H9 (cell line): ENCODE measurements around the gene RPGRIP1L. TPM values are rescaled to one million over a fixed set of nuclear protein-coding genes. Genes with fewer than 3 reads are reported as not detected.

Experiments
- DNase-seq: peaks from one replicate; pipeline ENCODE4 v3.0.0-alpha.2; 2017
- H2AFZ ChIP-seq: one replicate; pipeline ENCODE4 v1.6.1; 2013; ENCODE audit warnings: mild to moderate bottlenecking, low read length, control low read depth, moderate library complexity
- H2AK5ac ChIP-seq: 2 replicates; pipeline ENCODE4 v1.6.1; 2013; ENCODE audit warnings: low read length, control low read depth, mixed read lengths; ENCODE audit not compliant: insufficient read length
- H2BK120ac ChIP-seq: one replicate; pipeline ENCODE4 v1.6.1; 2013; ENCODE audit warnings: low read depth, mild to moderate bottlenecking, low read length, control low read depth, inconsistent platforms; ENCODE audit not compliant: poor library complexity, severe bottlenecking
- H2BK12ac ChIP-seq: 2 replicates; pipeline ENCODE4 v1.6.1; 2013; ENCODE audit warnings: low read length, control low read depth, mixed read lengths, low read depth; ENCODE audit not compliant: insufficient read length
- H2BK15ac ChIP-seq: 2 replicates; pipeline ENCODE4 v1.6.1; 2013; ENCODE audit warnings: low read depth, low read length, control low read depth
- H2BK20ac ChIP-seq: one replicate; pipeline ENCODE4 v1.6.1; 2013; ENCODE audit warnings: low read depth, mild to moderate bottlenecking, low read length, control low read depth, inconsistent platforms; ENCODE audit not compliant: poor library complexity, severe bottlenecking
- H2BK5ac ChIP-seq: 2 replicates; pipeline ENCODE4 v1.6.1; 2013; ENCODE audit warnings: low read length, control low read depth, mixed read lengths; ENCODE audit not compliant: insufficient read length
- H3K14ac ChIP-seq: 2 replicates; pipeline ENCODE4 v1.6.1; 2013; ENCODE audit warnings: low read length, control low read depth; ENCODE audit not compliant: insufficient read depth
- H3K18ac ChIP-seq: 2 replicates; pipeline ENCODE4 v1.6.1; 2013; ENCODE audit warnings: low read depth, mild to moderate bottlenecking, mixed read lengths, low read length, control low read depth; ENCODE audit not compliant: insufficient read length
- H3K23ac ChIP-seq: 2 replicates; pipeline ENCODE4 v1.6.1; 2013; ENCODE audit warnings: low read length, control low read depth, mixed read lengths, low read depth; ENCODE audit not compliant: insufficient read length
- H3K23me2 ChIP-seq: 2 replicates; pipeline ENCODE4 v1.6.1; 2013; ENCODE audit warnings: low read depth, mild to moderate bottlenecking, mixed read lengths, low read length, control low read depth; ENCODE audit not compliant: insufficient read length, poor library complexity, severe bottlenecking
- H3K27ac ChIP-seq: 2 replicates; pipeline ENCODE4 v1.5.1; 2013; ENCODE audit warnings: low read length, control low read depth, mixed read lengths, low read depth; ENCODE audit not compliant: insufficient read length
- H3K27me3 ChIP-seq: 2 replicates; pipeline ENCODE4 v1.6.1; 2013; ENCODE audit warnings: low read length, control low read depth, inconsistent platforms; ENCODE audit not compliant: insufficient read depth
- H3K4ac ChIP-seq: 2 replicates; pipeline ENCODE4 v1.6.1; 2013; ENCODE audit warnings: low read depth, mild to moderate bottlenecking, control low read depth, inconsistent platforms, low read length, moderate library complexity
- H3K4me1 ChIP-seq: 2 replicates; pipeline ENCODE4 v1.6.1; 2013; ENCODE audit warnings: low read length, control low read depth, inconsistent platforms; ENCODE audit not compliant: insufficient read depth
- H3K4me2 ChIP-seq: 2 replicates; pipeline ENCODE4 v1.6.1; 2013; ENCODE audit warnings: low read length, control low read depth, mixed read lengths; ENCODE audit not compliant: insufficient read length, insufficient read depth
- H3K56ac ChIP-seq: 2 replicates; pipeline ENCODE4 v1.6.1; 2013; ENCODE audit warnings: low read depth, mild to moderate bottlenecking, mixed read lengths, low read length, control low read depth; ENCODE audit not compliant: insufficient read length
- H3K79me1 ChIP-seq: 2 replicates; pipeline ENCODE4 v1.6.1; 2013; ENCODE audit warnings: low read depth, mild to moderate bottlenecking, moderate library complexity, low read length, control low read depth, inconsistent platforms; ENCODE audit not compliant: insufficient read depth, poor library complexity, severe bottlenecking
- H3K79me2 ChIP-seq: 2 replicates; pipeline ENCODE4 v1.6.1; 2013; ENCODE audit warnings: low read length, control low read depth, inconsistent platforms; ENCODE audit not compliant: insufficient read depth
- H3K9ac ChIP-seq: 2 replicates; pipeline ENCODE4 v1.6.1; 2013; ENCODE audit warnings: low read length, control low read depth, mixed read lengths; ENCODE audit not compliant: insufficient read length; ENCODE audit errors: extremely low read depth
- H3K9me3 ChIP-seq: one replicate; pipeline ENCODE4 v1.6.1; 2013; ENCODE audit warnings: low read depth, low read length, inconsistent platforms; ENCODE audit not compliant: control insufficient read depth
- H3T11ph ChIP-seq: one replicate; pipeline ENCODE4 v1.6.1; 2013; ENCODE audit warnings: mild to moderate bottlenecking, low read length, control low read depth, inconsistent platforms
- H4K20me1 ChIP-seq: one replicate; pipeline ENCODE4 v1.6.1; 2013; ENCODE audit not compliant: control insufficient read depth, insufficient read length, insufficient read depth
- H4K5ac ChIP-seq: 2 replicates; pipeline ENCODE4 v1.6.1; 2013; ENCODE audit warnings: low read depth, mild to moderate bottlenecking, mixed read lengths, low read length, control low read depth; ENCODE audit not compliant: insufficient read length
- H4K8ac ChIP-seq: replicated peaks from 2 replicates; pipeline ENCODE4 v1.6.1; 2013; ENCODE audit warnings: low read length, control low read depth, mixed read lengths, low read depth; ENCODE audit not compliant: insufficient read length
- H4K91ac ChIP-seq: 2 replicates; pipeline ENCODE4 v1.6.1; 2013; ENCODE audit warnings: low read depth, mild to moderate bottlenecking, moderate library complexity, mixed read lengths, low read length, control low read depth; ENCODE audit not compliant: insufficient read length
- H3K27ac Mint-ChIP-seq, 3 experiments: 2 replicates in 2 of 3; 3 replicates in 1 of 3; pipeline ENCODE4 v1.8.0; 2020 to 2021; ENCODE audit warnings: mixed read lengths in 3 of 3, mild to moderate bottlenecking in 1 of 3, moderate library complexity in 1 of 3
- H3K27me3 Mint-ChIP-seq: 2 replicates; pipeline ENCODE4 v1.8.0; 2021; ENCODE audit warnings: low read depth, mild to moderate bottlenecking, moderate library complexity, mixed read lengths
- H3K36me3 Mint-ChIP-seq, 3 experiments: 2 replicates in 2 of 3; 3 replicates in 1 of 3; pipeline ENCODE4 v1.8.0; 2020 to 2021; ENCODE audit warnings: low read depth in 3 of 3, mixed read lengths in 3 of 3; ENCODE audit not compliant: insufficient read depth in 1 of 3
- H3K4me1 Mint-ChIP-seq, 2 experiments: 2 replicates each; pipeline ENCODE4 v1.8.0; 2020; ENCODE audit warnings: mixed read lengths in 2 of 2
- H3K4me3 Mint-ChIP-seq, 2 experiments: 2 replicates in 1 of 2; 3 replicates in 1 of 2; pipeline ENCODE4 v1.8.0; 2020 to 2021; ENCODE audit warnings: mild to moderate bottlenecking in 2 of 2, mixed read lengths in 2 of 2, moderate library complexity in 1 of 2
- H3K9me3 Mint-ChIP-seq, 2 experiments: 2 replicates in 1 of 2; 3 replicates in 1 of 2; pipeline ENCODE4 v1.8.0; 2020; ENCODE audit warnings: mild to moderate bottlenecking in 2 of 2, mixed read lengths in 2 of 2, moderate library complexity in 1 of 2
- CTCF ChIP-seq: fragments of 200-600 bp; sonication (generic); conservative IDR thresholded peaks from 3 replicates; pipeline ENCODE4 v1.8.0; 2021; ENCODE audit warnings: antibody characterized with exemption, mild to moderate bottlenecking
- WGBS: extraction: QIAGEN DNeasy Blood & Tissue Kit; methylation state at CpG from one replicate; pipeline ENCODE4 v1.1.7; 2013; ENCODE audit warnings: missing lambda C conversion rate, low lambda C conversion rate, mixed read lengths; ENCODE audit not compliant: insufficient read length; ENCODE audit errors: extremely low coverage; 5-methylcytosine and 5-hydroxymethylcytosine counted together
- total RNA-seq: library from RNA; stranded (reverse); gene quantifications from 2 replicates; pipeline ENCODE4 v1.2.1, GENCODE V29; 2021

Gene RPGRIP1L
- total RNA-seq, 1 experiment from 2014 or later, result 11.7 TPM

DNA sequence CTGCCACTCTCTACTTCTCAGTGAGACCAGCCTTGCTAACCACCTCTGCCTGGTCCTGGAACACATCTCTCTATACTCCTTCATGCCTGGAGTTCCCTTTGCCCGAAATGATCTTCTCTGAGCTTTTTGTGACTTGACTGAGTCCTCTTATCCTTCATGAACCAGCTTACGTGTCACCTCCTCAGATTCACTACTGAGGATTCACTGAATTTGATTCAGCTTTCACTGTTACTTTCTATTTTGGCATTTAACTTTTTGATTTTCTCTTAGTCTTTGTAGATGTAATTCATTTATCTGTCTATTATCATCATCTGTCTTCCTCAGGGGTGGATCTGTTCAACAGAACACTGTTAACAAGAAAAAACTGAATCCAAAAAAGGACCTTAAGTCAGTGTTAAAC, 95.6 kb downstream of the RPGRIP1L start:
- no peak overlapping the region for H2BK5ac ChIP-seq
- H3K14ac ChIP-seq, result no peak overlapping the region
- H2BK120ac ChIP-seq, result peak overlapping the region; percentile 6
- no CpG with 5 or more reads among the region's 2 CpGs for WGBS
- H3K27ac Mint-ChIP-seq, result peak overlapping the region in 1 of 3 experiments; percentile 14; a peak in 1 of 7 replicates
- no peak overlapping the region for H2BK12ac ChIP-seq
- H3K23me2 ChIP-seq, result no peaks in the 10 kb centered on the region
- H2AK5ac ChIP-seq, result no peak overlapping the region
- no peak overlapping the region for H4K91ac ChIP-seq
- no peaks in the 10 kb centered on the region for H3K9me3 ChIP-seq
- no peaks in the 10 kb centered on the region for H3K4me1 Mint-ChIP-seq
- H3K4me2 ChIP-seq, result no peak overlapping the region
- no peak overlapping the region for H3K56ac ChIP-seq
- H3K18ac ChIP-seq, result no peak overlapping the region
- no peaks in the 10 kb centered on the region for H3K27me3 Mint-ChIP-seq
- H3T11ph ChIP-seq, result no peak overlapping the region
- no peaks in the 10 kb centered on the region for H3K79me1 ChIP-seq
- H3K23ac ChIP-seq, result no peak overlapping the region
- no peak overlapping the region for H2BK20ac ChIP-seq
- H3K4me3 Mint-ChIP-seq, result no peak overlapping the region
- H2BK15ac ChIP-seq, result no peak overlapping the region
- no peaks in the 10 kb centered on the region; a peak in 2 of 7 replicates for H3K36me3 Mint-ChIP-seq
- H4K20me1 ChIP-seq, result no peaks in the 10 kb centered on the region
- no peaks in the 10 kb centered on the region; the same call in 1 of the 2 replicates for H3K27me3 ChIP-seq
- no peak for TF ChIP-seq CTCF
- H3K4me1 ChIP-seq, result no peaks in the 10 kb centered on the region
- no peak overlapping the region for H3K9ac ChIP-seq
- H3K27ac ChIP-seq, result no peak overlapping the region
- no peak overlapping the region for H2AFZ ChIP-seq
- H3K9me3 Mint-ChIP-seq, result no peaks in the 10 kb centered on the region
- DNase-seq, result no peak
- H4K8ac ChIP-seq, result no peak overlapping the region
- no peak overlapping the region for H4K5ac ChIP-seq
- H3K79me2 ChIP-seq, result no peaks in the 10 kb centered on the region
- no peak overlapping the region for H3K4ac ChIP-seq
